Skeletal muscle satellite cell (primary cell): Measurements from ENCODE around the gene SLC6A8.
"Not testable (repeated sequence)": the region's sequence is repeated elsewhere in the genome, so short reads cannot be mapped to it uniquely, and the experiment has no call there.

Experiments used
- H3K27me3 ChIP-seq: 2 replicates; pipeline ENCODE4 v1.7.0; 2013; ENCODE audit warnings: low read length; ENCODE audit not compliant: control insufficient read depth, insufficient read depth
- H3K36me3 ChIP-seq: 2 replicates; pipeline ENCODE4 v1.7.0; 2013; ENCODE audit warnings: mild to moderate bottlenecking, control low read depth, low read length; ENCODE audit not compliant: insufficient read depth
- H3K4me1 ChIP-seq: 2 replicates; pipeline ENCODE4 v1.7.0; 2013; ENCODE audit warnings: low read length; ENCODE audit not compliant: control insufficient read depth, insufficient read depth
- H3K4me2 ChIP-seq: 2 replicates; pipeline ENCODE4 v1.7.0; 2013; ENCODE audit warnings: mild to moderate bottlenecking, low read length
- H3K4me3 ChIP-seq: 2 replicates; pipeline ENCODE4 v1.7.0; 2013; ENCODE audit warnings: low read length
- H3K9ac ChIP-seq: 2 replicates; pipeline ENCODE4 v1.7.0; 2013; ENCODE audit warnings: mild to moderate bottlenecking, low read depth, low read length, moderate library complexity
- H3K9me3 ChIP-seq: replicated peaks from 2 replicates; pipeline ENCODE4 v1.7.0; 2013; ENCODE audit warnings: mild to moderate bottlenecking, control low read depth, low read length

Gene SLC6A8

DNA sequence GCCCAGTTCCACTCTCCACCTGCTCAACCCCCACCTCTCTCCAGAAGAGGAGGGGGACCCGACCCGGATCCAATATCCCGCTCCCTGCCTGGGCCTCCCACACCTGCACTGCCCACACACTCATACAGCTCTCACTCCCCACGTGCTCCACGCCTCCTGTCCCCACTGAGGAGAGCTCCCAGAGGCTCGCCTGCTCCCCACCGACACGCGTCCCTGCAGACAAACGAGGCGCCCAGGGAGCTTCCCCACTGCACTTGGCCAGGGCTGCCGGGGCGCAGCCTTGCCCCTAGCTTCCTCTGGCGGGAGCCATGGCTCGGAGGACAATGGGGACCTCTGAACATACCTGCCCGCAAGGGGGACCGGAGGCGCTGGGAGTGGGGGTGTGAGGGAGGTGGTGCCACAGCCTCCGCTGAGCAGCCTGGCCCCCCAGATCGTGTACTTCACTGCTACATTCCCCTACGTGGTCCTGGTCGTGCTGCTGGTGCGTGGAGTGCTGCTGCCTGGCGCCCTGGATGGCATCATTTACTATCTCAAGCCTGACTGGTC lies 5.0 kb downstream of the SLC6A8 start:
- H3K36me3 ChIP-seq, result no peaks in the 10 kb centered on the region
- H3K27me3 ChIP-seq, result no peaks in the 10 kb centered on the region
- H3K9ac ChIP-seq, result no peak overlapping the region

DNA sequence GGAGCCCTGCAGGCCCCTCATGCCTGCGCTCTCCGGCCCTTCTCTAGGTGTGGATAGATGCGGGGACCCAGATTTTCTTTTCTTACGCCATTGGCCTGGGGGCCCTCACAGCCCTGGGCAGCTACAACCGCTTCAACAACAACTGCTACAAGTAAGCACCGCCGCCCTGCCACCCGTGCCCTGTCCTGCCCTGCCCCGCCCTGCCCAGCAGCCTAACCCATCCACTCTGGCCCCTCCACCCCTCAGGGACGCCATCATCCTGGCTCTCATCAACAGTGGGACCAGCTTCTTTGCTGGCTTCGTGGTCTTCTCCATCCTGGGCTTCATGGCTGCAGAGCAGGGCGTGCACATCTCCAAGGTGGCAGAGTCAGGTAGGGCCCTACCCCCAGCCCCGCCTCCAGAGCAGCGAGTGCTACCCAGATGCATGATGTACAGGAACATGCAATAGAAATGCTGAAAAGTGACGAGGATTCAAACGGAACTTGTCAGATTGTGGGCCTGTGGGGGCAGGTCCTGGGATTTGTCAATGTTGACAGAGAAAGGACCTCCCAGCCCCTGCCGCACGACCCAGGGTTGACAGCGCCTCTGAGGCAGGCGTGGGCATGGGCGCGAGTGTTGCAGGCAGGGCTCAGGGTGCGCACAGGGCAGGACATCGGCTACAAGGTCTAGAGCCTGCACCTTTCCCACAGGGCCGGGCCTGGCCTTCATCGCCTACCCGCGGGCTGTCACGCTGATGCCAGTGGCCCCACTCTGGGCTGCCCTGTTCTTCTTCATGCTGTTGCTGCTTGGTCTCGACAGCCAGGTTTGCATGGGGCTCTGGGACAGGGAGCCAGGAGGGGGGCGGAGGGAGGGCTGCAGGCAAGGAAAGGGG lies 5.7 kb downstream of the SLC6A8 start:
- no peaks in the 10 kb centered on the region for H3K36me3 ChIP-seq
- no peak overlapping the region for H3K9ac ChIP-seq
- no peaks in the 10 kb centered on the region for H3K27me3 ChIP-seq
- H3K9me3 ChIP-seq, result no peaks in the 10 kb centered on the region
- no peak overlapping the region for H3K4me2 ChIP-seq
- no peak overlapping the region for H3K4me3 ChIP-seq
- H3K4me1 ChIP-seq, result peaks cover 9% of the 10 kb centered on the region

More for the DNA sequence above, 5.0 kb downstream of the SLC6A8 start:
- H3K4me1 ChIP-seq, result peaks cover 9% of the 10 kb centered on the region
- H3K4me2 ChIP-seq, result no peak overlapping the region
- no peak overlapping the region for H3K4me3 ChIP-seq
- H3K9me3 ChIP-seq, result no peaks in the 10 kb centered on the region

DNA sequence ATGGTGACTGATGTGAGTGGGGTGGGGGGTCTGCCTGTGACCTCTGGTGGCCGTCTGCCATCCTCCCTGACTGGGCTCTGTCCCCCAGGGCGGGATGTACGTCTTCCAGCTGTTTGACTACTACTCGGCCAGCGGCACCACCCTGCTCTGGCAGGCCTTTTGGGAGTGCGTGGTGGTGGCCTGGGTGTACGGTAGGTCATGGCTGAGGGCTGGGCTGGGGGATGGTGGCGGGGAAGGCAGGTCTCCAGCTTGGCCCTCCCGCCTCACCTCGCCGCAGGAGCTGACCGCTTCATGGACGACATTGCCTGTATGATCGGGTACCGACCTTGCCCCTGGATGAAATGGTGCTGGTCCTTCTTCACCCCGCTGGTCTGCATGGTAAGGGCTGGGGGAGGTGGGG lies 6.5 kb downstream of the SLC6A8 start:
- not testable (repeated sequence) for H3K36me3 ChIP-seq, H3K9ac ChIP-seq, H3K27me3 ChIP-seq

DNA sequence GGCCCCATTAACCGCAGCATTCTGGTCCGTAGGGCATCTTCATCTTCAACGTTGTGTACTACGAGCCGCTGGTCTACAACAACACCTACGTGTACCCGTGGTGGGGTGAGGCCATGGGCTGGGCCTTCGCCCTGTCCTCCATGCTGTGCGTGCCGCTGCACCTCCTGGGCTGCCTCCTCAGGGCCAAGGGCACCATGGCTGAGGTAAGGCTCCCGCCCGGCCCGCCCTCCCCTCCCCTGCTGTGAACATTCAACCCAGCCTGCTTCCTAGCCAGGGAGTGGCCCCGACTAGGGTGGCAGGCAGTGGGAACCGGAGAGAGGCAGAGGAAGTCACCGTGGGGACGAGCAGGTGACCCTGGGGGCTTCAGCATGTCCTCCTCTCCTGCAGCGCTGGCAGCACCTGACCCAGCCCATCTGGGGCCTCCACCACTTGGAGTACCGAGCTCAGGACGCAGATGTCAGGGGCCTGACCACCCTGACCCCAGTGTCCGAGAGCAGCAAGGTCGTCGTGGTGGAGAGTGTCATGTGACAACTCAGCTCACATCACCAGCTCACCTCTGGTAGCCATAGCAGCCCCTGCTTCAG lies 7.1 kb downstream of the SLC6A8 start:
- no peaks in the 10 kb centered on the region for H3K9me3 ChIP-seq
- no peak overlapping the region for H3K4me3 ChIP-seq
- peaks cover 4% of the 10 kb centered on the region for H3K4me1 ChIP-seq
- no peaks in the 10 kb centered on the region for H3K36me3 ChIP-seq
- H3K9ac ChIP-seq, result no peak overlapping the region
- H3K4me2 ChIP-seq, result no peak overlapping the region
- H3K27me3 ChIP-seq, result no peaks in the 10 kb centered on the region

More for the DNA sequence above, 6.5 kb downstream of the SLC6A8 start:
- H3K4me3 ChIP-seq, H3K4me1 ChIP-seq, H3K9me3 ChIP-seq, H3K4me2 ChIP-seq: not testable (repeated sequence)

DNA sequence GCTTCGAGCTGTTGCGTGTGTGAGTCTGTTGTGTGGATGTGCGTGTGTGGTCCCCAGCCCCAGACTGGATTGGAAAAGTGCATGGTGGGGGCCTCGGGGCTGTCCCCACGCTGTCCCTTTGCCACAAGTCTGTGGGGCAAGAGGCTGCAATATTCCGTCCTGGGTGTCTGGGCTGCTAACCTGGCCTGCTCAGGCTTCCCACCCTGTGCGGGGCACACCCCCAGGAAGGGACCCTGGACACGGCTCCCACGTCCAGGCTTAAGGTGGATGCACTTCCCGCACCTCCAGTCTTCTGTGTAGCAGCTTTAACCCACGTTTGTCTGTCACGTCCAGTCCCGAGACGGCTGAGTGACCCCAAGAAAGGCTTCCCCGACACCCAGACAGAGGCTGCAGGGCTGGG lies 8.4 kb downstream of the SLC6A8 start:
- H3K4me1 ChIP-seq, result peaks cover 8% of the 10 kb centered on the region
- H3K4me2 ChIP-seq, result no peak overlapping the region
- no peaks in the 10 kb centered on the region for H3K36me3 ChIP-seq
- no peaks in the 10 kb centered on the region for H3K9me3 ChIP-seq
- H3K27me3 ChIP-seq, result no peaks in the 10 kb centered on the region
- no peak overlapping the region for H3K4me3 ChIP-seq
- no peak overlapping the region for H3K9ac ChIP-seq

DNA sequence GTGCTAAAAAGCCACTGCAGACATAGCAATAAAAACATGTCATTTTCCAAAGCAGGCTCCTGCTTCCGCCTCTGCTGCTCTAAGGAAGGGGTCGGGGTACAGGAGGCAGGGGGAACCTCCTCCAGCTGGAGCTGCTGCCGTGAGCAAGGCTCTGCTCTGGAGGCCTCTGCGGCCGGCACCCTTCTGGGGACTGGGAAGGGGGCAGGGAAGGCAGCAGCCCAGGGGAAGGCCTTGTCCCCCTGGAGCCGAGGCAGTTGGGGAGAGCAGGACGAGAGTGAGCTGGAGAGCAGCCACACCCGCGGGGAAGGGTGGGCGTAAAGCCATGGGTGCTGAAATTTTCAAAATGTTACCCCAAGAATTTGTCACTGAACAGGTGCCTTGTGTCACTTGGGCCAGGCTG lies 8.8 kb downstream of the SLC6A8 start:
- H3K4me3 ChIP-seq, H3K9ac ChIP-seq, H3K4me2 ChIP-seq, H3K36me3 ChIP-seq, H3K4me1 ChIP-seq, H3K9me3 ChIP-seq, H3K27me3 ChIP-seq: not testable (repeated sequence)

DNA sequence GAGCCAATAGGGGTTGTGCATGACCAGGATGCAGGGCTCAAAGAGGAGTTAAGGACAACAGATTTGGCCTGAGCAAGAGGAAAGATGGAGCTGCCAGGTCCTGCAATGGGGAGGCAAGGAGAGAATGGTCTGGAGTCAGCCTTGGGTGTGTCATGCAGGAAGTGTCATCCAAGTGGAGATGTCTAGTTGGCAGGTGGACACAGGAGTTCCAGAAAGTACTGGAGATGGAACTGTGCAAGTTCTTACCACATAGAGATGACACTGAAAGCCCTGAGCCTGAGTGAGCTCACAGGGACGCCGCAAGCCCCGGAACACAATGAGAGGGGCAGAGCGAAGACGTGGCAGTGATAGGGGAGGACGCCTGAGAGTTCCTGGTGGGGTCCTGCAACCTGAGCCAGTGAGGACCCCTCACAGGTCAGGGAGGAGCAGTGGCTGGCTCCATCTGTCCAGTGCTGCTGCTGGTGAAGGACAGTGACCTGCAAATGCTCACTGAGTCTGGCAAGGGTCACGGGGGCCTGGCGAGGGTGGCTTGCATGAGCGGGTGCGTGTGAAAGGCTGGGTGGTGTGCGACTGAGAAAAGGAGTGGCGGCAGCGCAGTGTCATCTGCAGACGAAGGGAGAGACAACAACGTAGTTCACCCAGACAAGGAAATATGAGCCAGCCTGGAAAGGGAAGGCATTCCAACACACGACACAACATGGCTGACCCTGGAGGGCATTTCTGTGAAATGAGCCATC lies 9.4 kb downstream of the SLC6A8 start:
- H3K4me1 ChIP-seq, H3K4me2 ChIP-seq, H3K9me3 ChIP-seq, H3K4me3 ChIP-seq, H3K36me3 ChIP-seq, H3K27me3 ChIP-seq, H3K9ac ChIP-seq: not testable (repeated sequence)

DNA sequence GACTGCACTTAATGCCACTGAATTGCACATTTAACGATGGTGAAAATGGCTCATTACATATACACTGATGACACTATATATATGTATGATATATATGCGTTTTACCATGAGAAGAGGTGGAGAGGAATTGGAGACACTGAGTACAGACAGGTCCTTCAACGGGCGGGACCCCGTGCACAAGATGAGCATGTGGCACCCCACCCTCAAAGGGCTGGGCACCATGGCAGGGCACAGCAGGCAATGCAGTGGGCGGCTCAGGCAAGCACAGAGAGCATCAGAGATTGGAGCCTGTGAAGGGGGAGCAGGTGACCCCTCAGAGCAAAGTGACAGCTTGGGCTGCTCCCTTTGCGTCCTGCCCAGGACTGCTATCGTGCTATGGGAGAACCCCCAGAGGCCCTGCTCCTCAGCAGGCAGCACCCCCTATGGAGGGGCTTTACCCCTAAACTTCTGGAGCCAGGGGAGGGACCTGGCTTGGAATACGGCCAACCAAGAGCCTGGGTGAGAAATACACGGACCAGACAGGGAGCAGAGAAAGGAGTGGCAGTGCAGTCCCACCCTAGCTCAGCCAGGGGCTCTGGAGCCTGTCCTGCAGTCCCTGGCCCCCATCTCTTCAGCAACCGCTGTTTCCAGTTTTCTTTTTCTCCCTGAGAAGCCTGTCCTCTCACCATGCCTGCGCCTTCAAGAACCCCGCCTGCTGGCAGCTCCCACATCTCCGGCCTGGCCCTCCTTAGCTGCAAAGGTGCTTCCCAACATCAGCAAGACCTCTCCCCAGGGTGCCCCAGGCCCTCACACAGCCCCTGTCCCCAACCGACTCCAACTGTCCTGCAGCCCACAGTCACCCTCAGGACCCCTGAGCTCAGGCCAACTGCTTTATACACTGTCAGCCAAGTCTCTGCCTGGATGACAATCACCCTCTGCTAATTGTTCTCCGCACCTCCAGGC lies 10.5 kb downstream of the SLC6A8 start:
- no peaks in the 10 kb centered on the region for H3K9me3 ChIP-seq
- H3K36me3 ChIP-seq, result peaks cover 5% of the 10 kb centered on the region
- H3K4me1 ChIP-seq, result peaks cover 8% of the 10 kb centered on the region
- H3K9ac ChIP-seq, result no peak overlapping the region
- no peak overlapping the region for H3K4me2 ChIP-seq
- no peak overlapping the region for H3K4me3 ChIP-seq
- no peaks in the 10 kb centered on the region for H3K27me3 ChIP-seq

DNA sequence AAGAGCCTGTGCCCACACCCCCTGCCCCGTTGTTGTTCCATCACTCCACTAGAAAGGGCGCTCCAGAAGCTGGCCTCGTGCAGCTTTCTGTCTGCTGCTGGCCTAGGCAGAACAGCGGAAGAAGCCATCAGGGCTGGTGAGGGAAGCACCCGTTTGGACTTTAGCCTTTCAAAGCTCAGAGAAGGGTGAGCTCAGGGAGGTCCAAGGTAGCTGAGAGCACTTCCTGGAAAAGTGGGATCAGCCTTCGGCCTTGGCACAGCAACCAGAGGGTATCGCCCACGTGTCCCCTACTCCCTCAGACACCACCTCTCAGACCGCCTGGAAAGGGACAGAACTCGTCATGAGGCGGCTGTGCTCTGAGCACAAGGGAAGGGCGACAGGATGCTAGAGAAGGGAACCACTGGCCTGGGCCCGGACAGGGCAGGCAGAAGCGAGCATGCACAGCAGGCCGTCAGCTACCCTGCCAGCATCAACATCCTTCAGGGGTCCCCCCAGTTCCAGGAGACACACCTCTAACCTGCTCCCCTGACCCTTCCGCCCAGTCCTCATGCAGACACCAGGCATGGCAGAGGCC lies 11.6 kb downstream of the SLC6A8 start:
- H3K4me2 ChIP-seq, H3K4me3 ChIP-seq, H3K27me3 ChIP-seq, H3K9me3 ChIP-seq, H3K9ac ChIP-seq: not testable (repeated sequence)
- Histone ChIP-seq H3K36me3 (peaks cover 14% of the 10 kb centered on the region), H3K4me1 (peaks cover 11% of the 10 kb centered on the region)

DNA sequence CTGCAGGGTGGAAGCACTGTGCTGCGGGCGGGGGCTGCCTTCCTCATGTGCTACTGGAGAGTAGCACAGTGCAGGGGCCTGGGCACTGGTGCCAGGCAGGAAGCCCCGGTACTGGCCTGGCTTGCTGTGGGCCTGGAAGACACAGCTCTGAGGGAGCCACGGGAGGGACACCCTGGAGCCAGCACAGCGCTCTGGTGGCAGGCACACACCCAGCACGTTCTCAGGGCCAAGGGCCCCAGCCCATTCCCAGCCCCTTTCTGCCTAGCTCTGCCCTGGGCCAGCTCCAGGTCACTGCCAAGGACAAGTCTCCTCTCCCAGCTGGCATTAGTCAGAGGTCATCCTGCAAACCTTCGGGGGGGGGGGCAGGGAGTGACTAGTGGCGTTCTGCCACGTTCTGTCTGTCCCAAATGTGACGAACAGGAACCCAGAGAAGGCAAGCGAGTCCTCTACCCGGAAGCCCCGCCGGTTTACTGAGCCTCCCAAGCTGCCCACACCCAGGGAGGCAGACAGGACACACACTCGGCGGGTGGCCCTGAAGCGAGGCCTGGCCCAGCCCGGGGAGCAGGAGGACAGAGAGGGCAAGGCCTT lies 12.2 kb downstream of the SLC6A8 start:
- H3K9me3 ChIP-seq, H3K4me2 ChIP-seq, H3K9ac ChIP-seq, H3K4me3 ChIP-seq, H3K27me3 ChIP-seq: not testable (repeated sequence)
- H3K4me1 ChIP-seq, result peaks cover 11% of the 10 kb centered on the region
- H3K36me3 ChIP-seq, result peaks cover 14% of the 10 kb centered on the region
